Prostate gland (tissue), 2 donors: Measurements from ENCODE around the gene ADCYAP1R1.

Experiments
- POLR2A ChIP-seq: fragments of 450-650 bp; IDR thresholded peaks from one replicate; pipeline ENCODE4 v1.6.1; 2016; ENCODE audit warnings: antibody characterized with exemption, mild to moderate bottlenecking
- POLR2AphosphoS5 ChIP-seq: sonication (generic); formaldehyde crosslinking; IDR thresholded peaks from one replicate; pipeline ENCODE4 v1.6.1; 2017; ENCODE audit warnings: antibody characterized with exemption
- TF ChIP-seq, protein P1 (sequence below), 4 experiments: fragments of 200-600 bp in 2 of 4; fragments of 450-650 bp in 2 of 4; sonication (generic) in 2 of 4; IDR thresholded peaks; 1 replicate in 3 of 4; 2 replicates in 1 of 4; pipeline ENCODE4 v1.5.1; 2016 to 2019; ENCODE audit warnings: antibody characterized with exemption in 4 of 4, mild to moderate bottlenecking in 2 of 4, moderate library complexity in 2 of 4

DNA sequence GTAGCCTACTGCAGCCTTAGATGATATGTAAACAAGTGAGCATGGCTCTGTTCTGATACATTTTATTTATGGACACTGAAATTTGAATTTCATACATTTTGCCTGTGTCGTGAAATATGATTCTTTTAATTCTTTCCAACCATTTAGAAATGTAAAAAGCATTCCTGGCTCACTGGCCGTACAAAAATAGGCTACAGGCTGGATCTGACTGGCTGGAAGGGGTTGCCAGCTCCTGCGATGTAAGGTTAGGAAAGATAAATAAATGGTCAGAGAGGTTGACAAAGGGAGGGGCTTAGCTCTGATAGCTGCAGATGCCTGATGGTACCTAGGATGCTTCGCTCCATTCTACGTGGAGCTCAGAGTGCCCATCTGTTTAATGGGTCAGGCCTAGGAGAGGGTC is 3.4 kb downstream of the ADCYAP1R1 start:
- no peak for TF ChIP-seq POLR2A
- TF ChIP-seq, protein P1, sequence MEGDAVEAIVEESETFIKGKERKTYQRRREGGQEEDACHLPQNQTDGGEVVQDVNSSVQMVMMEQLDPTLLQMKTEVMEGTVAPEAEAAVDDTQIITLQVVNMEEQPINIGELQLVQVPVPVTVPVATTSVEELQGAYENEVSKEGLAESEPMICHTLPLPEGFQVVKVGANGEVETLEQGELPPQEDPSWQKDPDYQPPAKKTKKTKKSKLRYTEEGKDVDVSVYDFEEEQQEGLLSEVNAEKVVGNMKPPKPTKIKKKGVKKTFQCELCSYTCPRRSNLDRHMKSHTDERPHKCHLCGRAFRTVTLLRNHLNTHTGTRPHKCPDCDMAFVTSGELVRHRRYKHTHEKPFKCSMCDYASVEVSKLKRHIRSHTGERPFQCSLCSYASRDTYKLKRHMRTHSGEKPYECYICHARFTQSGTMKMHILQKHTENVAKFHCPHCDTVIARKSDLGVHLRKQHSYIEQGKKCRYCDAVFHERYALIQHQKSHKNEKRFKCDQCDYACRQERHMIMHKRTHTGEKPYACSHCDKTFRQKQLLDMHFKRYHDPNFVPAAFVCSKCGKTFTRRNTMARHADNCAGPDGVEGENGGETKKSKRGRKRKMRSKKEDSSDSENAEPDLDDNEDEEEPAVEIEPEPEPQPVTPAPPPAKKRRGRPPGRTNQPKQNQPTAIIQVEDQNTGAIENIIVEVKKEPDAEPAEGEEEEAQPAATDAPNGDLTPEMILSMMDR (IDR thresholded peaks at IDR 0.05), result no peak
- TF ChIP-seq POLR2AphosphoS5, result no peak
